22Rv1 (cell line): Measurements from ENCODE around the gene TYK2.

Source experiments
- H3K27ac ChIP-seq: fragments of 450-650 bp; 2 replicates; pipeline ENCODE4 v1.5.1; 2017
- ZFX ChIP-seq: fragments of 450-650 bp; IDR thresholded peaks from 2 replicates; pipeline ENCODE4 v1.6.1; 2017; ENCODE audit warnings: antibody characterized with exemption, borderline replicate concordance
- TF ChIP-seq, protein P1 (sequence below): fragments of 450-650 bp; IDR thresholded peaks from 2 replicates; pipeline ENCODE4 v1.5.1; 2017; ENCODE audit warnings: mild to moderate bottlenecking

Gene TYK2

DNA sequence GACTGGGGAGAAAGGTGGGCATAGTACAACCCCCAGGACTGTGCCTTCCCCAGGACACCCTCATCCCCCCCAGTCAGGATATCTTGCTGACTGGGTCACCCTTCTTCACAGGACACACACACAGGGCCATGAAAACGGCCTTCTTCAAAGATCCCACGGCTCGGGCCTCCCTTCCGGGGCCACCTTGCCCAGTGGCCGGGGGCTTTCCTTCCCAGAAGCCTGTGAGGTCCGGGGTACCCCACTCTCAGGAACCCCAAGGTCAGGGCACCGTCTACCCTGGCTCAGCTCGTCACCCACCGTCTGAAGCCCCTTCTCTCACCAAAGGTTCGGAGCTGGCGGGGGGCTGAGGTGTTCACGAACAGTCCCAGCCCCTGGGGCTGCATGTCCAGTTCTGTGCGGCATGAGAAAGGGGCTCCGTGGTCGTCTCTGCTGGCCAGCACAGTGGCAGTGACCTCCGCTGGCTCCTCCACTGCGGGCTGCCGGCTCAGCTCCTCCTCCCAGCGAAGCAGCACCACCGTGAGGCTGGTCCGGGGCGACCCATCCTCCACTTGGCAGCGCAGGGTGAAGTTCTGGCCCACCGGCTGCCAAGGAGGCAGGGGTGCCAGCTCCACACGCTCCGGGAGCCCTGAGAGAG is 44.9 kb downstream of the TYK2 start:
- TF ChIP-seq, protein P1, sequence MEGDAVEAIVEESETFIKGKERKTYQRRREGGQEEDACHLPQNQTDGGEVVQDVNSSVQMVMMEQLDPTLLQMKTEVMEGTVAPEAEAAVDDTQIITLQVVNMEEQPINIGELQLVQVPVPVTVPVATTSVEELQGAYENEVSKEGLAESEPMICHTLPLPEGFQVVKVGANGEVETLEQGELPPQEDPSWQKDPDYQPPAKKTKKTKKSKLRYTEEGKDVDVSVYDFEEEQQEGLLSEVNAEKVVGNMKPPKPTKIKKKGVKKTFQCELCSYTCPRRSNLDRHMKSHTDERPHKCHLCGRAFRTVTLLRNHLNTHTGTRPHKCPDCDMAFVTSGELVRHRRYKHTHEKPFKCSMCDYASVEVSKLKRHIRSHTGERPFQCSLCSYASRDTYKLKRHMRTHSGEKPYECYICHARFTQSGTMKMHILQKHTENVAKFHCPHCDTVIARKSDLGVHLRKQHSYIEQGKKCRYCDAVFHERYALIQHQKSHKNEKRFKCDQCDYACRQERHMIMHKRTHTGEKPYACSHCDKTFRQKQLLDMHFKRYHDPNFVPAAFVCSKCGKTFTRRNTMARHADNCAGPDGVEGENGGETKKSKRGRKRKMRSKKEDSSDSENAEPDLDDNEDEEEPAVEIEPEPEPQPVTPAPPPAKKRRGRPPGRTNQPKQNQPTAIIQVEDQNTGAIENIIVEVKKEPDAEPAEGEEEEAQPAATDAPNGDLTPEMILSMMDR, result no peak
- no peak for TF ChIP-seq ZFX
- H3K27ac ChIP-seq, result peak overlapping the region; percentile 85; the same call in 1 of the 2 replicates

DNA sequence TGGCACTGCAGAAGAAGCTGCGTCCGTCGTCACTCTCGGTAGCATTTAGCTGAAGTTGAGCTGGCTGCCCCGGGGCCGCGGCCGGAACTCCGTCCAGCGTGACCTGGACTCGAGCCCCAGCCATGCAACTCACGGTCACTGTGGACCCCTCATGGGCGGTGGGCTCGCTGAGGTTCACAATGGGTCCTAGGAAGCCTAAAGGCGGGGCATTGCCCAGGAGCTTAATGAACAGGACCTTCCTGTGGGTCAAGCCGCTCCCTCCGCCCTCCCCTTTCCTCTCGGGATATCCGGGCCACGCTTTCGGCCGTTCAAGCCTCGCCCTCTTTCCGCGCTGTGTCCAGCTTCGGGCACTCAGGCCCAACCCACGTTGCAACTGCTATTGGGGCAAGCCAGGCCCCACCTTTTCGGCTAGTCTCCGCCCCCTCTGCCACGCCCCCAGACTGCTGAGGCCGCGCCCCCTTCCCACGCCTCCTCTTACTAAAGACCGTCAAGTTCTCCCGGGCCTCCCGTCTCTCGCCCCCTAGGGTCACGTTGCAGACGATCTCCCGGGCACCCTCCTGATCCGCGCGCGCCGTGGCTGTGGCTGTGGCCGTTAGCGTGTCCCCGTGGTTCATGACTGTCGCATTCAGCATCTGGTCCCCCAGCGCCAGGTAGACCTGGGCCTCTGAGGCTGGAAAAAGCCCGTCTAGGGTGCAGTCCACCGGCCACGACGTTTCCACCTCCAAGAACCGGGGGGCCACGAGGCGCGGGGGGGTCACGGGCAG is 45.6 kb downstream of the TYK2 start:
- H3K27ac ChIP-seq, result peak overlapping the region; percentile 85
- TF ChIP-seq ZFX, result no peak
- TF ChIP-seq, protein P1, result peak; percentile 28; the same call in 1 of the 2 replicates

DNA sequence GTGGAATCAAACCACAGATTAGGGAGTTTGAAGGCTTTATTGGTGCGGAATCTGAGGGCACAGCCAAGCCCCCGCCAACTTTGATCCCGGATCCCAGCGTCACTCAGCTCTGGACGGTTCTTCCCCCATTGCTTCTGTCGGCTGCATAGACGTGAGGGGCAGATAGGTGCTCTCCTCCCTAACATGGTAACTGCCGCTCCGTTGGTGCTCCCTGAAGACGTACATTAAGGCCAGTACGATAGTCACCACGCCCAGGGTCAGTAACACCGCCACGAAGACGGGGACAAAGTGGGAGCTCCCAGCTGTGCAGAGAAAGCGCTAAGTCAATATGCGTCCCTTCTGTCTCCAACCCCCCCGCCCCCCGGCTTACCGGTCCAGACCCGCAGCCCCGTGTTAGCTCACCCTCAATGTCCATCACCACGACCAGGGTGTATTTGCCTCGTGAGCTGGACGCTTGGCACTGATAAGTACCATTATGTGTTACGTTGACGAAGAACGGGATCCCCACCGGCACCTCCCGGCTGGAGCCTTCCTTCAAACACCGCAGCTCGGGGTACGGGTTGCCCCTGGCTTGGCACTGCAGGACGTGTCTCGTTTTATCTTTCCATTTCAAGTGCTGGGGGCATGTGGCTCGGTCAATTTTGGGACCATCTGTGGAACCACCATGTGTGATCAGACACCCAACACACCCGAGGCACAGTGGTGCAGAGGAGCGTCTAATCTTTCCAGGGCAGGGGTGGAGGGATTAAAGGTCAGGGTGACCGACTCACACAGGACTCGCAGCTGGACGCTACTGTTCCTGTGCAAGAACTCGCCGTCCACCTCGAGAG is 46.4 kb downstream of the TYK2 start:
- TF ChIP-seq ZFX, result no peak
- TF ChIP-seq, protein P1, result no peak
- H3K27ac ChIP-seq, result peak overlapping the region; percentile 85

DNA sequence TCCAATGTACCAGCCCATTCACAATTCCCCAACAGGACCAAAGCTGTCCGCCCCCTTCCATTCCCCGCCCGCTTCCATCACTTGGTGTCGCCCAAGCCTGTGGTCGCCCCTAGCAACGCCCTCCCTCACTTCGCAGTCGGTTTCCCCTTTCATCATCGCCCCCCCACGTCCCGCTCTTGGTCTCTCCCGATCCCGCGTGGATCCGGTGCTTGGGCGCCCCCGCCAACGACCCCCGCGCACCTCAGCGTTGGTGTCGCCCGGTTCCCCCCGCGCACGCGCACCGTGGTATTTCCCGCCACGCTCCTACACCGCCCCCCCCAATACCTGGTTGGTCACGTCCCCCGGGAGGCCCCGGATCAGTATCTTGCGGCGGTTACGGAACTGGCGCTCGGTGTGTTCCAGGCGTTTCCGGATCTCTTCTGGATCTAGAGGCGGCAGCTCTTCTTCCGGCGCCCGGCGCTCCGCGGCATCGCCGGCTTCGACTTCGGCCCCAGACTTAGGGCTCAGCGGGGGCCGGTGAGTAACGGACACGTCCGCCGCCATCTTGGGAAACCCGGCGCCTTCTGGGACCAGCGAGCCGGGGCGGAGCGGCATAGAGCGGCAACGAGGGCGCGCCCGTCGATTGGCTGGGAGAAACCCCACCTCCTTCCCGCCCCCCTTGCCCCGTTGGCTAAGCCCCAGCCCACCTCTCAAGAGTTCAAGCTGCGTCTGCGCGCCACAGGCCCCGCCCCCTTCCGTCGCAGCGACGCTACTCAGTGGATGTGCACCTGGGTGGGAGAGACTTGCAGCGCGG is 47.2 kb downstream of the TYK2 start, which contains the start of gene RAVER1:
Gene RAVER1 (minus strand): TSS at position 565 of the 793 bp plus-strand sequence. CDS start 22 bp downstream, at position 543.
- no peak for TF ChIP-seq ZFX
- TF ChIP-seq, protein P1, result no peak
- peak within 1 kb of the TSS; percentile 85 for H3K27ac ChIP-seq

DNA sequence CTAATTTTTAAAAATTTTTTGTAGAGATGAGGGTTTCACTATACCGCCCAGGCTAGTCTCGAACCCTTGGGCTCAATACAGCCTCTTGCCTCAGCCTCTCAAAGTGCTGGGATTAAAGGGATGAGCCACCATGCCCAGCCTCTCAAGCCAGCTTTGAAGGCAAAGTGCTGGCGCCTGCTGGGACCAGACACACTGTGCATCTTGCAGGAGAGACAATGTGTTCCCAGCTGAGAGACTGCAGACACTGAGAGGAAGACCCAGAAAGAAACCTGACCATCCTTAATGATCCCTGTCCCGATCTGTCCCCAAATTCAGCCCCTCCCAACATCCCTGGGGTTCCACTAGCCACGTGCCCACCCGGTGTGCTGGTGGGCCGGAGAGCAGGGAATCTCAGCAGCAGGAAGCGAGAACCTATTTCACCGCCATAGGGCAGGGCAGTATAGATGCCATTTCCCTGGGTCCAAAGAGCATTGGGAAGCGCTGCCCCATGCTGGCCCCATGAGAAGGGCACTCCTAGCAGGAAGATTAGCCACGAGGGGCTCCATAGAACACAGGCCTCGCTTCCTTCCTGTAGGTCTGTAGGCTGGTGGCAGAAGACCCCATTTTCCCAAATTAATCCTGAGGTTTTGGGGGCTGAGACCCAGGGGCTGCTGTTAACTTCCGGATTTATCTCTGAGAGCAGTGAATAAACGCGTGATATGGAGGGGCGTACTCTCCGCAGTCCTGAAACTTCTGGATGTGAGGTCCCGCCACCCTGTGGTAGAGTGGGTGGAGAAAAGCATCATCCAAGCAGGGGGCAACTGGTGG is 48.0 kb downstream of the TYK2 start:
- no peak for TF ChIP-seq ZFX
- TF ChIP-seq, protein P1, result no peak
- H3K27ac ChIP-seq, result peak overlapping the region; percentile 85

DNA sequence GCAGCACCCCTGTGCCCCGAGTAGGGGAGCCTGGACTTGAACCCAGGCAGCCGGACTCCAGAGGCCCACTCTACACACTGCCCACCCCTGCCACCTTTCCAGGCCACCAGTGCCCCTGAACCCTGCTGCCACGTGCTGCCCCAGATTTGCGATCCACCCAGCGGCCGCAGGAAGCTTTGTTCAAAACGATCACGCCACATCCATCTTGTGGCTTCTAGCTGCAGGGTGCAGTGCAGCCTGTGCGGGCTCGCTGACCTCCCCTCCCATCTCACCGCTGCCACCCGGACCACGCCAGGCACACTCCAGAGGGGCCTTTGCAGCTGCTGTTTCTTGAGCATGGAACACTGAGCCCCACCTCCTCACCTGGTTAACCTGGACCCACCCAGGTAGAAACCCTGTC is 50.8 kb downstream of the TYK2 start:
- TF ChIP-seq, protein P1, result no peak
- TF ChIP-seq ZFX, result no peak
- no peak overlapping the region for H3K27ac ChIP-seq
